GM20431 (cell line): ENCODE results near the gene TIGD4.

Experiments
- in situ Hi-C: fragments of 300-500 bp; cut with MseI, MboI; formaldehyde crosslinking; loops from one replicate; pipeline ENCODE4 v1.15.0; 2020; ENCODE audit warnings: low sequenced_read_pairs; ENCODE audit not compliant: unreplicated experiment

Gene TIGD4

DNA sequence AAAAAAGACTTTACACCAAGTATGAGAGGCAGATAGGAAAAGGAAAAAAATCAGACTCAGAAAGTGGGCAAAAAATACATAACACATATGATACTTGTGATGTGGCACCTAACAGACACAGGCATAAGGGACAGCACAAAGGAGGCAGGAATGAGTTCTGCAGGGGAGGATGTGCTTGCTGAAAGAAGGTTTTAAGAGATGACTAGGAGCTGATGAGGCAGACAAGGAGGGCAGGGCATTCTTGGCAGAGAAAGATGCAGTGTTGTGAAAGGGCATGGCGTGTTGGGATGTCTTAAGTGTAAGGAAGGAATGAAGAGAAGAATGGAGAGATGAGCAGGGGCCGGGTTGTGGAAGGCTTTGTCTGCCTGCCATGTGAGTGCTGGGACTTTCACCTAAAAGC, 50.1 kb downstream of the TIGD4 start:
- in situ Hi-C loops, result loop anchor here (25.0 kb wide), 1 partner anchor 242 kb away; no protein-coding TSS in a partner anchor

- in situ Hi-C loops, result loop anchor here (25.0 kb wide), 1 partner anchor 241 kb away; no protein-coding TSS in a partner anchor
These were observed 51.2 kb downstream of the TIGD4 start for GRCh38 chr4:152728343-152728742.

GRCh38 chr4:152727784-152728183, 51.7 kb downstream of the TIGD4 start:
- in situ Hi-C loops, result loop anchor here (25.0 kb wide), 1 partner anchor 240 kb away; no protein-coding TSS in a partner anchor

DNA sequence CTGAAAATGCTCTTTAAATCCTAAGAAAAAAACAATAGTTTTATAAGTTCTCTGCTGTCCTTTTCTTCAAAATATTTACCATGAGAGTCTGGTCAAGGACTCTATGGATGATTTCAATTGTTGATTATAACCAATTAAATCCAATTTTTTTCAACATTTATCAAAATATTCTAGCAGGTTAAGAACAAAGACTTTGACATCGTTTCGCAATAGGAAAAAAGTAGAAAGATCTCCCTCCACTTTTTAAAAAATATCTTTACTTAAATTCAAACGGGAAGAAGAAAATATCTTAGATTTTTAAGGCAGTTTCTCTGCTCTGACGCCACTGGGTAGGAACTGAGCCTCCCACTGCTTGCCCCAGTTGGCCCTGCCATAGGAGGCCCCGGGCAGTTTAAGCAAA, 55.0 kb downstream of the TIGD4 start:
- in situ Hi-C loops, result no loop called here

- in situ Hi-C loops, result no loop called here
These were observed 56.3 kb downstream of the TIGD4 start for GRCh38 chr4:152723236-152723635.

GRCh38 chr4:152719801-152720556, 59.6 kb downstream of the TIGD4 start:
- in situ Hi-C loops, result no loop called here
